WI38 (cell line): ENCODE measurements around the gene GRIN1.

Source experiments
- H3K4me3 ChIP-seq: 2 replicates; pipeline ENCODE4 v1.5.1; 2011; ENCODE audit warnings: low read depth, mild to moderate bottlenecking, control low read depth, low read length
- CTCF ChIP-seq: IDR thresholded peaks from 2 replicates; pipeline ENCODE4 v1.5.1; 2012; ENCODE audit warnings: low read depth, mild to moderate bottlenecking, control low read depth, low read length

Gene GRIN1

GRCh38 chr9:137199411-137200121 lies 60.6 kb downstream of the GRIN1 start:
- peak overlapping the region; percentile 58 for H3K4me3 ChIP-seq

GRCh38 chr9:137200311-137201204 lies 61.6 kb downstream of the GRIN1 start, which contains the start of gene TPRN:
Gene TPRN (minus strand): TSS chr9:137200741. CDS start chr9:137200711, 30 bp downstream.
- H3K4me3 ChIP-seq: peak within 1 kb of the TSS; percentile 71
- TF ChIP-seq CTCF: no peak

More at GRCh38 chr9:137199411-137200121, 60.6 kb downstream of the GRIN1 start:
- TF ChIP-seq CTCF: no peak

GRCh38 chr9:137201205-137201868 lies 62.4 kb downstream of the GRIN1 start:
- peak overlapping the region; percentile 71 for H3K4me3 ChIP-seq
- no peak for TF ChIP-seq CTCF

- H3K4me3 ChIP-seq: no peak overlapping the region
- TF ChIP-seq CTCF: no peak
Measured at GRCh38 chr9:137202966-137203365, 64.0 kb downstream of the GRIN1 start.

GRCh38 chr9:137204731-137205125 lies 65.8 kb downstream of the GRIN1 start:
- TF ChIP-seq CTCF: no peak
- H3K4me3 ChIP-seq: peak overlapping the region; percentile 95

- peak within 1 kb of the TSS; percentile 95 for H3K4me3 ChIP-seq
- TF ChIP-seq CTCF: no peak
Measured at GRCh38 chr9:137205126-137206069, 66.4 kb downstream of the GRIN1 start, which contains the start of the genes NDOR1 and TMEM203. Gene NDOR1 (plus strand): TSS chr9:137205700. CDS start chr9:137205778, 78 bp downstream. Gene TMEM203 (minus strand): TSS chr9:137205648. CDS start chr9:137205414, 234 bp downstream.
